Glutamatergic neuron (in vitro differentiated cells): ENCODE results near the gene FRAS1. TPM values are rescaled to one million over a fixed set of nuclear protein-coding genes. Genes with fewer than 3 reads are reported as not detected.
"Not testable (repeated sequence)": the region's sequence is repeated elsewhere in the genome, so short reads cannot be mapped to it uniquely, and the experiment has no call there.

Source experiments
- DNase-seq: peaks from one replicate; pipeline ENCODE4 v3.0.0; 2022
- H3K27ac Mint-ChIP-seq: one replicate; pipeline ENCODE4 v1.8.0; 2020; ENCODE audit warnings: mild to moderate bottlenecking, mixed read lengths, inconsistent platforms; ENCODE audit not compliant: unreplicated experiment
- H3K27me3 Mint-ChIP-seq: one replicate; pipeline ENCODE4 v1.8.0; 2020; ENCODE audit warnings: mild to moderate bottlenecking, moderate library complexity, mixed read lengths, inconsistent platforms; ENCODE audit not compliant: unreplicated experiment
- H3K36me3 Mint-ChIP-seq: one replicate; pipeline ENCODE4 v1.8.0; 2020; ENCODE audit warnings: mild to moderate bottlenecking, mixed read lengths, inconsistent platforms; ENCODE audit not compliant: unreplicated experiment
- H3K4me1 Mint-ChIP-seq: one replicate; pipeline ENCODE4 v1.8.0; 2020; ENCODE audit warnings: mild to moderate bottlenecking, low read depth, mixed read lengths, inconsistent platforms; ENCODE audit not compliant: unreplicated experiment
- H3K4me3 Mint-ChIP-seq: one replicate; pipeline ENCODE4 v1.8.0; 2020; ENCODE audit warnings: mild to moderate bottlenecking, mixed read lengths, inconsistent platforms; ENCODE audit not compliant: unreplicated experiment
- H3K9me3 Mint-ChIP-seq: one replicate; pipeline ENCODE4 v1.8.0; 2020; ENCODE audit warnings: mild to moderate bottlenecking, moderate library complexity, mixed read lengths, inconsistent platforms; ENCODE audit not compliant: unreplicated experiment
- total RNA-seq: library from RNA; stranded (reverse); fragmentation: NEBNext Ultra II Directional; extraction: Animal tissue kit (Norgen Biotek cat#: 25700); gene quantifications from one replicate; pipeline ENCODE4 v1.2.1, GENCODE V29; 2021; ENCODE audit not compliant: unreplicated experiment
- TF ChIP-seq, protein P1 (sequence below): fragments of 200-600 bp; sonication (generic); IDR thresholded peaks from one replicate; pipeline ENCODE4 v1.5.0; 2021; ENCODE audit not compliant: partially characterized antibody, unreplicated experiment

Gene FRAS1
- total RNA-seq, 1 donor from 2014 or later: 18.7 TPM

DNA sequence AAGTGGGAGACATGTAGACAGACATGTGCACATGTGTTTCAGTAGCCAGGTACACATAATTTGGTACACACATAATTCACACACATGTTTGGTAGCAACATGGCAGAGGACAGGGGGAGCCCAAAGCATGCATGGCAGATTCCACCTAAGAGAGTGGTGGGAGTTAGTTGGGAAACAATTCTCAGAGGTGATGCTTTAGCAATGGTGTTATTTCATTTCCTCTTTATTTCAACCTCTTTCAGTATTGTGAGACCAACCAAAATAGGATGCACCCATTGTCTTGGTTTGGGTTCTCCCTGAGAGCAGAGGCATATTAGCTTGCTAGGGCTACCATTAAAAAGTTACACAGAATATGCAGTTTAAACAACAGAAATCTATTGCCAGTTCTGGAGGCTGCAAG, 402.2 kb downstream of the FRAS1 start:
- Mint-ChIP-seq H3K27me3 (no peaks in the 10 kb centered on the region), H3K36me3 (no peaks in the 10 kb centered on the region), H3K9me3 (peaks cover 2% of the 10 kb centered on the region), H3K27ac (no peak overlapping the region), H3K4me3 (no peak overlapping the region), H3K4me1 (peaks cover 13% of the 10 kb centered on the region)
- TF ChIP-seq, protein P1, sequence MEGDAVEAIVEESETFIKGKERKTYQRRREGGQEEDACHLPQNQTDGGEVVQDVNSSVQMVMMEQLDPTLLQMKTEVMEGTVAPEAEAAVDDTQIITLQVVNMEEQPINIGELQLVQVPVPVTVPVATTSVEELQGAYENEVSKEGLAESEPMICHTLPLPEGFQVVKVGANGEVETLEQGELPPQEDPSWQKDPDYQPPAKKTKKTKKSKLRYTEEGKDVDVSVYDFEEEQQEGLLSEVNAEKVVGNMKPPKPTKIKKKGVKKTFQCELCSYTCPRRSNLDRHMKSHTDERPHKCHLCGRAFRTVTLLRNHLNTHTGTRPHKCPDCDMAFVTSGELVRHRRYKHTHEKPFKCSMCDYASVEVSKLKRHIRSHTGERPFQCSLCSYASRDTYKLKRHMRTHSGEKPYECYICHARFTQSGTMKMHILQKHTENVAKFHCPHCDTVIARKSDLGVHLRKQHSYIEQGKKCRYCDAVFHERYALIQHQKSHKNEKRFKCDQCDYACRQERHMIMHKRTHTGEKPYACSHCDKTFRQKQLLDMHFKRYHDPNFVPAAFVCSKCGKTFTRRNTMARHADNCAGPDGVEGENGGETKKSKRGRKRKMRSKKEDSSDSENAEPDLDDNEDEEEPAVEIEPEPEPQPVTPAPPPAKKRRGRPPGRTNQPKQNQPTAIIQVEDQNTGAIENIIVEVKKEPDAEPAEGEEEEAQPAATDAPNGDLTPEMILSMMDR: no peak
- DNase-seq: no peak

DNA sequence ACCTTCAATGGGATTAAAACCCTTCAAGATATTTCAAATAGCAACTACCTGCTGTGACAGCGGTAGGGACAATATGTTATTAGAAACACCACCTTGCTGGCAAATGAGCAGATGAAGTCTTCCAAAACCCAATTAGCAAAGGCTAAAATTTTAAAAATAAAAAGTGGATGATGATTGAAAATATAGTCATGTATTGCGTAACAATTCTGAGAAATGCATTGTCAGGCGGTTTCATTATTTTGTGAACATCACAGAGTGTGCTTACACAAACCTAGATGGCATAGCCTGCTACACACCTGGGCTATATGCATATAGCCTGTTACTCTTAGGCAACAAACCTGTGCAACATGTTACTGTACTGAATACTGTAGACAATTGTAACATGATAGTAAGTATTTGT, 403.2 kb downstream of the FRAS1 start:
- no peaks in the 10 kb centered on the region for H3K36me3 Mint-ChIP-seq
- no peaks in the 10 kb centered on the region for H3K27me3 Mint-ChIP-seq
- H3K4me3 Mint-ChIP-seq: no peak overlapping the region
- TF ChIP-seq, protein P1: no peak
- peaks cover 2% of the 10 kb centered on the region for H3K9me3 Mint-ChIP-seq
- H3K4me1 Mint-ChIP-seq: peaks cover 4% of the 10 kb centered on the region
- no peak for DNase-seq
- H3K27ac Mint-ChIP-seq: no peak overlapping the region

DNA sequence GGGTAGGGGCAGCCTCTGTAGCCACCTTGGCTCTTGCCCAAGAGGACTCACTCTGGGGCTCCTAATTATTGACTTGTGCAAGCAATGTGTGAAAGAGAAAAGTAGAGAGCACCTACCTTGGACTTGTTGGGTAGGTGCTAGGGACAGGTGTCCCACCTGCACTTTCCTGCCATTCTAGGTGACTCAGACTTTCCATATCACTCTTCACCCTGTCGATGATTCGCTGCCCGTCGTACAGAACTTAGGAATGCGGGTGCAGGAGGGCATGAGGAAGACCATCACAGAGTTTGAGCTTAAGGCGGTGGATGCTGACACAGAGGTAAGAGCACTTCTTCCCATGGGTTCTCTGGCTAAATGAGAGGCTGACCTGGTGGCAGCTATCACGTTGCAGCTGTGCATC, 407.1 kb downstream of the FRAS1 start:
- no peaks in the 10 kb centered on the region for H3K4me1 Mint-ChIP-seq
- H3K27me3 Mint-ChIP-seq: no peaks in the 10 kb centered on the region
- no peak overlapping the region for H3K4me3 Mint-ChIP-seq
- H3K27ac Mint-ChIP-seq: no peak overlapping the region
- H3K36me3 Mint-ChIP-seq: no peaks in the 10 kb centered on the region
- no peaks in the 10 kb centered on the region for H3K9me3 Mint-ChIP-seq
- DNase-seq: no peak
- TF ChIP-seq, protein P1: no peak

DNA sequence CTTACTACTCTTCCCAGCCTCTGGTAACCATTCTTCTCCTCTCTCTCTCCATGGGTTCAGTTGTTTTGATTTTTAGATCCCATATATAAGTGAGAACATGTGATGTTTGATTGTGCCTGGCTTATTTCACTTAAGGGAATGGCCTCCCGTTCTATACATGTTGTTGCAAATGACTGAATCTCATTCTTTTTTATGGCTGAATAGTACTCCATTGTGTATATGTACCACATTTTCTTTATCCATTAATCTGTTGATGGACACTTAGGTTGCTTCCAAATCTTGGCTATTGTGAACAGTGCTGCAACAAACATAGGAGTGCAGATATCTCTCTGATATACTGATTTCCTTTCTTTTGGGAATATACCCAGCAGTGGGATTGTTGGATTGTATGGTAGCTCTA, 410.1 kb downstream of the FRAS1 start:
- H3K36me3 Mint-ChIP-seq, H3K27ac Mint-ChIP-seq: not testable (repeated sequence)

DNA sequence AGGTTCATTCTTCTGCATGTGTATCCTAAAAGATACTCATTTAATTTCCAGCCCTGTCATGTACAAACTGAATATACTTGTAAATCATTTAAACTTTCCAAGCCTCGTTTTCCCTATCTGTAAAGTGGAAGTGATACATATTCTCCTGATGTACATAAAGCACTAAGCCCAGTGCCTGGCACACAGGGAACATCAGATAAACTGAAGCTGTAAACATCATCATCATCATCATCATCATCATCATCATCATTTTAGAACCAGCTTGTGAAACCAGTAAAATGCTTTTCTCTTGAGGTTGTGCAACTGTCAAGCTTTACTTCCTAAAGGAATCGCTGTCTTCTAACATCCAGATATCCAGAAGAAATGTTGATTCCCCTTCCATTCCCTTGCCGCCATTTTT, 411.1 kb downstream of the FRAS1 start:
- Mint-ChIP-seq H3K4me1 (no peaks in the 10 kb centered on the region), H3K27ac (no peak overlapping the region), H3K27me3 (no peaks in the 10 kb centered on the region), H3K36me3 (no peaks in the 10 kb centered on the region), H3K4me3 (no peak overlapping the region), H3K9me3 (no peaks in the 10 kb centered on the region)
- TF ChIP-seq, protein P1: no peak
- DNase-seq: no peak

More for the DNA sequence above, 410.1 kb downstream of the FRAS1 start:
- H3K9me3 Mint-ChIP-seq, H3K27me3 Mint-ChIP-seq, DNase-seq, H3K4me1 Mint-ChIP-seq, H3K4me3 Mint-ChIP-seq: not testable (repeated sequence)

DNA sequence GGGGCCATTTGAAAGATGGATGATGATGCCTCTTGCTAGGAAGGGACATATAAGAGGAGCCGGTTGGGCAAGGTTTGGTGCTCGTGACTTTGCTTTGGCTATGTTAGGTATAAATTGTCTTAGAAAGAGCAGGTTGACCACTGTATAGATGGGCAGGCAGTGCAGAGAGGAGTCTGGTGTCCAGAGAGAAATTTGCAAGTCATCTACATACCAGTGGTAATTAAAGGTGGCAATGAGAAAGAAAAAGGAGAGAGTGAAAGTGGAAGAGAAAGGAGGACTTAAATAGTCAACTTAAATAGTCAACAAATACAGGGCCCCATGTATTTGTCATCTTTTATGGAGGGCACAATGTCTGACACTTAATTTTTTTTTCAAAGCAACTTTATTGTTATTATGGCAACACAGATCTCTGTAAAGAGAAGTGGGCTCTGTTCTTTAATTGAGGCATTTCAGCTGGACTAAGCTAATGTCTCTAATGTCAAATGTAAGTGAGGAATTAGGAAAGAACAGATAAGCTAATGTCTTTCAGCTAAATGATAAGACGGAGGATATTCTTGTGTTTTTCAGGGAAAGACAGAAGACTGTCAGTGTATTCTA, 419.1 kb downstream of the FRAS1 start:
- no peaks in the 10 kb centered on the region for H3K27me3 Mint-ChIP-seq
- H3K27ac Mint-ChIP-seq: no peak overlapping the region
- H3K36me3 Mint-ChIP-seq: no peaks in the 10 kb centered on the region
- peaks cover 2% of the 10 kb centered on the region for H3K9me3 Mint-ChIP-seq
- TF ChIP-seq, protein P1: no peak
- no peaks in the 10 kb centered on the region for H3K4me1 Mint-ChIP-seq
- H3K4me3 Mint-ChIP-seq: no peak overlapping the region
- no peak for DNase-seq
